ENCODE measurements around the gene CFAP20. TPM values are rescaled to one million over a fixed set of nuclear protein-coding genes. Genes with fewer than 3 reads are reported as not detected.
"Not testable (repeated sequence)": the region's sequence is repeated elsewhere in the genome, so short reads cannot be mapped to it uniquely, and the experiment has no call there.

The CFAP20 gene
- total RNA-seq, 1 experiment from 2014 or later = 114 TPM

DNA sequence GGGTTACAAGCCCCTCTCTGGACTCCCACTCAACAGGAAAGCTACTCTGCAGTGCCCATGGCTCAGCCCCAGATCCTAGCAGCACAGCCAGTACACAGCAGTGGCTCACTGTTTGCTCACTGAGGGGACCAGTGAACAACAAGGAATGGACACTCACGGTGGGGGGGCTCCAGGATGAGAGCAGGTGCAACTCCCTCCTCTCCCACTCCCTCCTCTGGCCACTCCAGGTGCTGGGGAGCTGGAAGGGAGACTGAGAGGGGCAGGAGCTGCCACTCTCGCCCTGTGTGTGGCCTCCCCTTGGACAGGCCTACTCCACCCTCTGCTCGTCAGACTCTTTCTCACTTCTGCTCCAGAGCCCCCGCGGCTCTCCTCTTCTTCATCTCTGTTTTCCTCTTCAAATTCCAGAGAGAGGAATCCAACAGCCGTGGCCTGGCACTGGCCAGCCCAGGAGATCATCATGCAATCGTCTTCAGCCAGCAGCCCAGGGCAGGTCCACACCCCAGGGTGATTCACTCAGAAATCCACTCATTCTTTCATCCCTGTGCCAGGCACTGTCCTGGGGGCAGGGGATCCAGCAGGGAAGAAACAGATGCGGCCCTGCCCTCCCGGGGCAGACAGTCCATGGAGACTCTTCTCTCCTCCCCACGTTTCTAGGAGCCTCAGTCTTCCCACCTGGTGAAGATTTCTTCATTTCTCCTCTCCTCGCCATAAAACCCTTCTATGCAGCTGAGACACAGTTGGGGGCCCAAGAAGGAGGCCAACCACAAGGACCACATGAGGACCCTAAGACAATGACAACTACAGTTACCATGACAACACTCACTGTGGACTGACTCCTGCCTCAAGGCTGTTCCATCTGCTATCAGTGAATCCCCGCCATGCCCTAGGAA is 30.7 kb downstream of the CFAP20 start:
- Histone ChIP-seq H3K27ac (no peak overlapping the region), H3K4me1 (replicated peaks) (no peaks in the 10 kb centered on the region), H3K27me3 (replicated peaks) (no peaks in the 10 kb centered on the region), H3K9me3 (replicated peaks) (no peaks in the 10 kb centered on the region), H3K4me3 (no peak overlapping the region), H3K36me3 (no peaks in the 10 kb centered on the region)
- DNase-seq (ENCODE audit: low read depth in 1 of 2, low spot score in 2 of 2) = no peak

DNA sequence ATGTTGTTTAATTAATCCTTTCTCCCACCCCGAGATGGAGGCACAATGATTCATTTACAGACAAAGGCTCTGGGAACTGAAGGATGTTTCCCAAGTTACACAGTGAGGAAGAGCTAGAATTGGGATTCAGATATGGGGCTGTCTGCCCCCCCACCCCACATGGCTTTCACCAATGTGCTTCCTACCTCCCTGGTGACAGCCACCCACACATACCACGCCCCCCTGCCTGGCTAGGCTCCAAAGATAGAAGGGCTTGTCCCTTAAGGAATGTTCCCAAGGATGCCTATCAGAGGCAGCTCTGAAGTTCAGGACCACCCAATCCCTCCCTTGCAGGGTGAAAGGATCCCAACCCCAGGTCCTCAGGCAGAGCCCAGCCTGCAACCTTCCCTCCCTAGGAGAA is 32.9 kb downstream of the CFAP20 start:
- H3K27ac ChIP-seq = no peak overlapping the region
- no peaks in the 10 kb centered on the region for H3K4me1 ChIP-seq (replicated peaks)
- DNase-seq (ENCODE audit: low read depth in 1 of 2, low spot score in 2 of 2) = no peak
- no peaks in the 10 kb centered on the region; the same call in 1 of the 2 replicates for H3K27me3 ChIP-seq (replicated peaks)
- H3K4me3 ChIP-seq = no peak overlapping the region
- no peaks in the 10 kb centered on the region for H3K36me3 ChIP-seq
- no peaks in the 10 kb centered on the region for H3K9me3 ChIP-seq (replicated peaks)

DNA sequence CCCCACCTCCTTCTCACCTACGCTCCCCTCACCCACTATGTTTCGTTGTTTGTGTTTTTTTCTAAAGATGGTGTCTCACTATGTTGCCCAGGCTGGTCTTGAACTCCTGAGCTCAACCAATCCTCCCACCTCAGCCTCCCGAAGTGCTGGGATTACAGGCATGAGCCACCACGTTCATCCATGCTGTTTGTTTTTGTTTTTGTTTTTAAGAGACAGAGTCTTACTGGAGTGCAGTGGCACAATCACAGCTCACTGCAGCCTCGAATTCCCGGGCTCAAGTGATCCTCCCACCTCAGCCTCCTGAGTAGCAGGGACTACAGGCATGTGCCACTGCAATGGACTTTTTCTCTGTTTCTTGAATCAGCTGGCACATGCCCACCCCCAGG is 33.6 kb downstream of the CFAP20 start:
- H3K36me3 ChIP-seq; H3K27me3 ChIP-seq (replicated peaks); H3K9me3 ChIP-seq (replicated peaks); H3K4me3 ChIP-seq; DNase-seq (ENCODE audit: low read depth in 1 of 2, low spot score in 2 of 2); H3K4me1 ChIP-seq (replicated peaks); H3K27ac ChIP-seq: not testable (repeated sequence)

DNA sequence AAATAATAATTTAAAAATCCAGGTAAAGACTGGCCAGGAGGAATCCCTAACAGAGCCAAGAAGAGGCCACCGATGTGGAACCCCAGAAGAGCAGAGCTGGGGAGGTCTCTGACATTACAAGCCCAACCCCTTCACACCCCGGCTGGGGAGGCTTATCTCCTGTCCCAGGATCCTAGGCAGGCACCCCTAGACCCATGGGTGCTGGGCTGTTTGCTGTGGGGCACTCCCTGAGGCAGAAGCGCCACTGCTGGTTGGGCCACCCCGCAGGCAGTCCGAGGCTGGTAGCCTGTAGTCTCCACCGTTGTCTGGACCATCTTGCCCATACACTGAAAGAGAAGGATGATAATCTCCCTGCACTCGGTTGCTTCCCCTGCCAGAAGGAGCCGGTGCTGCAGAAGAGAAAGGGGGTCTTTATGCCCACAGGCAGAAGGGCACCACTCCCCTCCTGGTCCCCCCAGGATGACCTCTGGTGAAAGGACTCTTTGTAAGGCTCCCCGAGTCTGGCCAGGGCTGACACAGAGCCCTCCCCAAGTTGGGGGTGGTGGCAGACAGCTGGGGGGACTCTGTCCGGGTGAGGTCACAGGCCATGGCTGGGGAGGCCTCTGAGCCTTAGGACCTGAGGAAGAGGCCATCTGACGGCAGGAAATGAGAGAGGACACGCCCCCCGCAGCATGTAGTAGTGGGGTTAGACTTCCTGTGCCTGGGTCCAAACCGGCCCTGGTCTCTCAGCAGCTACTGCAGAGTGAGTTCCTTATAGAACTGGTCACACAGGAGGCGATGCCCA is 34.2 kb downstream of the CFAP20 start:
- Histone ChIP-seq H3K4me1 (replicated peaks) (no peaks in the 10 kb centered on the region), H3K27me3 (replicated peaks) (no peaks in the 10 kb centered on the region; the same call in 1 of the 2 replicates), H3K27ac (no peak overlapping the region), H3K9me3 (replicated peaks) (no peaks in the 10 kb centered on the region), H3K4me3 (no peak overlapping the region), H3K36me3 (no peaks in the 10 kb centered on the region)
- DNase-seq (ENCODE audit: low read depth in 1 of 2, low spot score in 2 of 2) = no peak

DNA sequence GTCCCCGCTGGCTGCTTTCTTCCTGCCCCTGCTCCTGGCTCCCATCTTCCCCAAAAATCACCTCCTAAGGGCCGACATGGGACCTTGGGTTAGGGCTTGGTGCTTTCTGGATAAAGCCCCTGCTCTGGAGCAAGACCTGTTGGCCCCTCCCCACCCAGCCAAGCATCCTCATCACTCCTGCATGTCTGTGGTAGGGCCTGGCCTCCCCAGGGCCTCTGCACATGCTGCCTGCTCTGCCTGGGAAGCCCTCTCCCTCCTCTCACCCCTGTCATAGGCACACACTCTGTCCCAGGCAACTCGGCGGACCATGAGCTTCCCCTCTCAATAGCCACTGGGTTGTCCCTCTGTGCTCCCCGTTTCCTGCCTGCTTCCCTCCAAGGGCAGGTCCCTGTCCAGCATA is 35.2 kb downstream of the CFAP20 start:
- DNase-seq (ENCODE audit: low read depth in 1 of 2, low spot score in 2 of 2) = no peak
- 0 out of 2 replicates have a peak, but pooled peaks cover under 1% of the 10 kb centered on the region for H3K9me3 ChIP-seq (replicated peaks)
- H3K27ac ChIP-seq = no peak overlapping the region

DNA sequence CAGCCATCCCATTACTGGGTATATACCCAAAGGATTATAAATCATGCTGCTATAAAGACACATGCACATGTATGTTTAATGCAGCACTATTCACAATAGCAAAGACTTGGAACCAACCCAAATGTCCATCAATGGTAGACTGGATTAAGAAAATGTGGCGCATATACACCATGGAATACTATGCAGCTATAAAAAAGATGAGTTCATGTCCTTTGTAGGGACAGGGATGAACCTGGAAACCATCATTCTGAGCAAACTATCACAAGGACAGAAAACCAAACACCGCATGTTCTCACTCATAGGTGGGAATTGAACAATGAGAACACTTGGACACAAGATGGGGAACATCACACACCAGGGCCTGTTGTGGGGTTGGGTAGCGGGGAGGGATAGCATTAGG is 38.8 kb downstream of the CFAP20 start:
- not testable (repeated sequence) for DNase-seq (ENCODE audit: low read depth in 1 of 2, low spot score in 2 of 2); H3K4me3 ChIP-seq; H3K4me1 ChIP-seq (replicated peaks); H3K27ac ChIP-seq; H3K36me3 ChIP-seq; H3K27me3 ChIP-seq (replicated peaks); H3K9me3 ChIP-seq (replicated peaks)

More for the DNA sequence above, 35.2 kb downstream of the CFAP20 start:
- H3K27me3 ChIP-seq (replicated peaks) = no peaks in the 10 kb centered on the region; the same call in 1 of the 2 replicates
- no peak overlapping the region for H3K4me3 ChIP-seq
- no peaks in the 10 kb centered on the region for H3K4me1 ChIP-seq (replicated peaks)
- H3K36me3 ChIP-seq = no peaks in the 10 kb centered on the region

DNA sequence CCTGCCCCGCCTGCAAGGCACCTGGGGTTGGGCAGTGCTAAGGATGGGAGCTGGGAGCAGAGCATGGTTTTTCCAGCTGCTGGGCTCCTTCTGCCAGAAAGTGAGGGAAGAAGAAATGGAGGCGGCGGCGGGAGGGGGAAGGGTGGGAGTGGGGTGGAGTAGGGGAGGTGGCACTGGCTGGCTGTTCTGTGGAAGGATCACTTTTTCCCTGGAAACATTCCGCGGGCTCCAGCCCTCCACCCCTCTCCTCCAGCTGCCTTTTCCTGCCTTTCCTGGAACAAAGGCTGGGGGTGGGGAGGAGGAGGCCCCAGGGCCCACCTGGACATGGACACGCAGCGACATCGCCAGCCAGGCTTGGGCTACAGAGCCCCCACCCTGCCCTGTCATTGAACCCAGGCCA is 41.1 kb downstream of the CFAP20 start:
- H3K36me3 ChIP-seq = no peaks in the 10 kb centered on the region
- no peak overlapping the region for H3K27ac ChIP-seq

DNA sequence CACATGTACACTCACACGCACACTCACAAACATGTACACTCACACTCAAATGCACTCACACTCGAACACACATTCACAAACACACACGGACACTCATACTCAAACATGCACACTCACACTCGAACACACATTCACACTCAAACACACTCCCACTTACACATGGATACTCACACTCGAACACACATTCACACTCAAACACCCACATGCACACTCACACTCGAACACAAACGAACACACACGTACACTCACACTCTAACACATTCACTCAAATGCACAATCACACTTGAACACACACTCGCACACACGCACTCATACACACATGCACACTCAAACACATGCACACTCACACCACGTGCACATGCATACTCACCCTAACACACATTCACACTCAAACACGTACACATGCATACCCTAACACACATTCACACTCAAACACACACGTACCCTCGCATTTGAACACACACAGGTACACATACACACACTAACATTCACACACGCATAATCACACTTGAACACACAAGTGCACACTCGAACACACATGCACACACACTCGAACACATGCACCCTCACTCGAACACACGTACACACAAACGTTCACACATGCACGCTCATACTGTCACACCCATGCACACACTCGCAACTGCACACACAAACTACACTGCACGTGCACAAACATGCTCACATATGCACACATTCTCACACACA is 41.8 kb downstream of the CFAP20 start:
- Histone ChIP-seq H3K4me1 (replicated peaks) (no peaks in the 10 kb centered on the region), H3K27me3 (replicated peaks) (no peaks in the 10 kb centered on the region; the same call in 1 of the 2 replicates), H3K9me3 (replicated peaks) (0 out of 2 replicates have a peak, but pooled peaks cover 2% of the 10 kb centered on the region), H3K4me3 (no peak overlapping the region), H3K27ac (no peak overlapping the region), H3K36me3 (no peaks in the 10 kb centered on the region)
- no peak for DNase-seq (ENCODE audit: low read depth in 1 of 2, low spot score in 2 of 2)

More for the DNA sequence above, 41.1 kb downstream of the CFAP20 start:
- no peaks in the 10 kb centered on the region; the same call in 1 of the 2 replicates for H3K27me3 ChIP-seq (replicated peaks)
- no peak for DNase-seq (ENCODE audit: low read depth in 1 of 2, low spot score in 2 of 2)
- H3K4me1 ChIP-seq (replicated peaks) = no peaks in the 10 kb centered on the region
- H3K4me3 ChIP-seq = no peak overlapping the region
- 0 out of 2 replicates have a peak, but pooled peaks cover 2% of the 10 kb centered on the region for H3K9me3 ChIP-seq (replicated peaks)

DNA sequence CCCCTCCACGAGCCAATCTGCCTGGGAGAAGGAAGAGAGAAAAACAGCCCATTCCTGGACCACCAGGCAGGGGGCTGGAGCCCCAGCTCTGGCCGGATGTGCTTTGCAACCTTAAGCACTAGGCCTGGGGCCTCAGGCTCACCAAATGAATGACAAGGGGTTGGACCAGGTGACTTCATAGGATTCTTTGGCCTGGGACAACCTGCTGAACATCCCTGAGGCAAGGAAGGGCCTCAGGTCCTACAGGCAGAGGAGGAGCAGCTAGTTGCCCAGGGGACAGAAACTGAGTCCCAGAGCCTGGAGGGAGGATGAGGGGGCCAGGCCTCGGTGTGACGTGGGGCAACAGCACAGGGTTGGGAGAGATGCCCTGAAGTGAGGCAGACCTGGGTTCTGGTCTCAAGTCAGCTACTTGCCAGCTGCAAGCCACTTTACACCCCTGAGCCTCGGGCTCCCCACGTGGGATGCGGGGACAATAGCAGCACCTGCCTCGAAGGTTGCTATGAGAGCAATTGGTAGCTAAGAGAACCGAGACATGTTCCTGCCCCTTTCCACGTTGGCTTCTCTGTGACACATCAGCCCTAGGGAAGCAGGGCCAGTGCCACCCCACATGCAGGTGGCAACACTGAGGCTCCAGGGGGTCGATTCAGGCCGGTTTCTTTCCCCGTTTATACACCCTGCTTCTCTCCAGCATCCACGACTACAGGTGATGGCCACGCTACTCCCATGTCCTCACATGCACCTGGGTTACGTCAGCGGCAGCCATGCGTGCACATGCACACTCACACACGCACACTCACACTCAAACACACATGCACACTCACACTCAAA is 42.6 kb downstream of the CFAP20 start:
- Histone ChIP-seq H3K4me1 (replicated peaks) (no peaks in the 10 kb centered on the region), H3K36me3 (no peaks in the 10 kb centered on the region), H3K4me3 (no peak overlapping the region), H3K27me3 (replicated peaks) (no peaks in the 10 kb centered on the region), H3K27ac (no peak overlapping the region), H3K9me3 (replicated peaks) (0 out of 2 replicates have a peak, but pooled peaks cover 2% of the 10 kb centered on the region)
- DNase-seq (ENCODE audit: low read depth in 1 of 2, low spot score in 2 of 2) = no peak

DNA sequence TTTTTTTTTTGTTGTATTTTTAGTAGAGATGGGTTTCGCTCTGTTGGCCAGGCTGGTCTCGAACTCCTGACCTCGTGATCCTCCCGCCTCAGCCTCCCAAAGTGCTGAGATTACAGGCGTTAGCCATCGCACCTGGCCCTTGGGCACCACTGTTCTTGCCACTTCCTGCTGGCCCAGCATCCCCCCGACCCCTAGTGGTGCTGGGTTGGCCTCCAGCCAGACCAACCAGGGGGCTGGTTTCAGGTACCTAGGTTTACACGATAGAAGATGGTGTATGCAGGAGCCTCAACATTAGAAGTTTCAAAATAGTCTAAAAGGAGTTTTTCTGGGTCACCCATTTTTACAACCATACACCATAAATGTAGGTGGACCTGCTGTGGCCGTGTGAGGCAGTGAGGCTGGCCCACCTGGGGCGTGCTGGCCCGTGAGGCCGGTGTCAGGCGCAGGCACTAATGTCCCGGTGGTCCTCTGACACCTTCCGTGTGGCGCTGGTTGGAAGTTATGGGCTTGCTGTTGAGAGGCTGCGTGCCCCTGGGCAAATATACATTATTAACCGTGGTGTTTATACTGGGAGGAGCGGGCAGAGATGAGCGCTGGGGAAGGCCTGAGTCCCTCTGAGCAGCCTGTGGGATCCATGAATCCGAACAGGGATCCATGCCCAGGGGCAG is 43.5 kb downstream of the CFAP20 start:
- Histone ChIP-seq H3K4me3 (no peak overlapping the region), H3K27ac (no peak overlapping the region), H3K9me3 (replicated peaks) (0 out of 2 replicates have a peak, but pooled peaks cover 2% of the 10 kb centered on the region), H3K27me3 (replicated peaks) (no peaks in the 10 kb centered on the region), H3K36me3 (no peaks in the 10 kb centered on the region), H3K4me1 (replicated peaks) (no peaks in the 10 kb centered on the region)
- DNase-seq (ENCODE audit: low read depth in 1 of 2, low spot score in 2 of 2) = no peak

DNA sequence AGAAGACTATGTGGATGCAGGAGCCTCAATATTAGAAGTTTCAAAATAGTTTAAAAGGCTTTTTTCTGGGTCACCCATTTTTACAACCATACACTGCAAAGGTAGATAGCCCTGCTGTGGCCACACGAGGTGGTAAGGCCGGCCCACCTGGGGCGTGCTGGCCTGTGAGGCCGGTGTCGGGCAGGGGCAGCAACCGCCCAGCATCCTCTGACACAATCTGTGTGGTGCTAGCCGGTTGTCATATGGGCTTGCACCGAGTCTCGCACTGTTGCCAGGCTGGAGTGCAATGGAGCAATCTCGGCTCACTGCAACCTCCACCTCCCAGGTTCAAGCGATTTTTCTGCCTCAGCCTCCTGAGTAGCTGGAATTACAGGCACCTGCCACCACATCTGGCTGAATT is 44.0 kb downstream of the CFAP20 start:
- no peak for DNase-seq (ENCODE audit: low read depth in 1 of 2, low spot score in 2 of 2)
- 0 out of 2 replicates have a peak, but pooled peaks cover 2% of the 10 kb centered on the region for H3K9me3 ChIP-seq (replicated peaks)
- no peaks in the 10 kb centered on the region for H3K4me1 ChIP-seq (replicated peaks)
- H3K27me3 ChIP-seq (replicated peaks) = no peaks in the 10 kb centered on the region
- no peaks in the 10 kb centered on the region for H3K36me3 ChIP-seq
- no peak overlapping the region for H3K4me3 ChIP-seq
- H3K27ac ChIP-seq = no peak overlapping the region

DNA sequence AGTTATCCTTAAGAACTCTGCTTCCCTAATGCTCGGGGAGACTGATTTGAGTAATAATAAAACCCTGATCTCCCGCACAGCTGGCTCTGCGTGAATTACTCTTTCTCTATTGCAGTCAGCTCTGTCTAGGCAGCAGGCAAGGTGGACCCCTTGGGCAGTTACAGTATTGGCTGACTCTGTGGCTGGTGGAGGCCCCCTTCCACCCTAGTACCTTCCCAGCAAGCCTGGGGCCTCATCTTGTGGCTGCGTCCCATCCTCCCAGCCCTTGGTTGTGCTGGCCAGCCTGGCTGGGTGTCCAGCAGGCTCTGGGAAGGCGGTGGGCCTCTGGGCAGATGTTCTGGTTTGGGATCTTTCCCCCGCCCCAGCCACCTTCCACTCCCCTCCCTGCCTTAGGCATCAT is 44.5 kb downstream of the CFAP20 start:
- no peaks in the 10 kb centered on the region for H3K4me1 ChIP-seq (replicated peaks)
- DNase-seq (ENCODE audit: low read depth in 1 of 2, low spot score in 2 of 2) = no peak
- H3K27me3 ChIP-seq (replicated peaks) = no peaks in the 10 kb centered on the region
- no peaks in the 10 kb centered on the region for H3K36me3 ChIP-seq
- 0 out of 2 replicates have a peak, but pooled peaks cover 2% of the 10 kb centered on the region for H3K9me3 ChIP-seq (replicated peaks)
- H3K27ac ChIP-seq = no peak overlapping the region
- no peak overlapping the region for H3K4me3 ChIP-seq
